ENCODE measurements around the gene SPSB1.

SPSB1 gene

GRCh38 chr1:9397997-9398526, 105.4 kb downstream of the SPSB1 start:
- DNase-seq: no peak

GRCh38 chr1:9399510-9400424, 107.1 kb downstream of the SPSB1 start:
- no peak for DNase-seq

GRCh38 chr1:9400425-9401079, 107.9 kb downstream of the SPSB1 start:
- DNase-seq: no peak

GRCh38 chr1:9401080-9401453, 108.4 kb downstream of the SPSB1 start:
- no peak for DNase-seq

- DNase-seq: no peak
These were observed 109.5 kb downstream of the SPSB1 start for GRCh38 chr1:9402256-9402616.

- no peak for DNase-seq
These were observed 110.1 kb downstream of the SPSB1 start for GRCh38 chr1:9402717-9403225.

- DNase-seq: no peak
These were observed 111.6 kb downstream of the SPSB1 start for GRCh38 chr1:9404117-9404914.

- no peak for DNase-seq
These were observed 113.4 kb downstream of the SPSB1 start for GRCh38 chr1:9406111-9406510.

GRCh38 chr1:9410737-9411297, 118.1 kb downstream of the SPSB1 start:
- no peak for DNase-seq

GRCh38 chr1:9413071-9413876, 120.6 kb downstream of the SPSB1 start:
- peak; percentile 38 for DNase-seq

GRCh38 chr1:9413877-9414213, 121.2 kb downstream of the SPSB1 start:
- DNase-seq: no peak

GRCh38 chr1:9416506-9416905, 123.8 kb downstream of the SPSB1 start:
- no peak for DNase-seq

GRCh38 chr1:9416918-9417500, 124.3 kb downstream of the SPSB1 start:
- no peak for DNase-seq

- DNase-seq: no peak
These were observed 125.0 kb downstream of the SPSB1 start for GRCh38 chr1:9417695-9418094.

GRCh38 chr1:9418851-9419250, 126.2 kb downstream of the SPSB1 start:
- no peak for DNase-seq
